IMR-90 (cell line): ENCODE results near the gene WHRN. TPM values are rescaled to one million over a fixed set of nuclear protein-coding genes. Genes with fewer than 3 reads are reported as not detected.

ENCODE experiments used
- ATAC-seq: fragments of 200-7000 bp; cut with Tn5 transposase; 2 replicates; pipeline ENCODE4 v1.9.1; 2020; ENCODE audit warnings: low read depth, mild to moderate bottlenecking, moderate library complexity
- BruUV-seq: library from RNA; stranded (reverse); fragments of 400-500 nt; replicated peaks from 2 replicates; lab custom pipeline; 2021; lab: Mats Ljungman, UMichigan
- CTCF ChIA-PET: fragments of 300-600 bp; formaldehyde crosslinking; extraction: SDS; loops from one replicate; lab custom pipeline; 2021; ENCODE audit warnings: antibody characterized with exemption; lab: Yijun Ruan, JAX
- POLR2A ChIA-PET: fragments of 300-600 bp; sonication (Branson Sonifier 250); formaldehyde crosslinking; loops from one replicate; lab custom pipeline; 2022; ENCODE audit warnings: antibody characterized with exemption; ENCODE audit not compliant: unreplicated experiment; lab: Charles Lee
- DNase-seq: peaks from one replicate; pipeline ENCODE4 v3.0.0; 2013
- H2AFZ ChIP-seq: replicated peaks from 2 replicates; pipeline ENCODE3; 2013; ENCODE audit warnings: low read length, mild to moderate bottlenecking; ENCODE audit not compliant: poor library complexity
- H2AK5ac ChIP-seq: 2 replicates; pipeline ENCODE4 v1.6.1; 2013; ENCODE audit warnings: low read depth, low read length, inconsistent platforms
- H2AK9ac ChIP-seq: replicated peaks from 2 replicates; pipeline ENCODE3; 2013; ENCODE audit warnings: mild to moderate bottlenecking, low read depth, low read length, moderate library complexity; ENCODE audit not compliant: poor library complexity
- H2BK120ac ChIP-seq: 2 replicates; pipeline ENCODE4 v1.6.1; 2013; ENCODE audit warnings: low read depth, low read length, inconsistent platforms
- H2BK15ac ChIP-seq: 3 replicates; pipeline ENCODE4 v1.6.1; 2013; ENCODE audit warnings: low read depth, low read length, inconsistent platforms
- H2BK20ac ChIP-seq: 2 replicates; pipeline ENCODE4 v1.6.1; 2013; ENCODE audit warnings: low read depth, mild to moderate bottlenecking, inconsistent platforms, low read length, moderate library complexity
- H2BK5ac ChIP-seq: 2 replicates; pipeline ENCODE4 v1.6.1; 2013; ENCODE audit warnings: mild to moderate bottlenecking, low read depth, low read length, inconsistent platforms; ENCODE audit not compliant: poor library complexity, severe bottlenecking
- H3K14ac ChIP-seq: replicated peaks from 2 replicates; pipeline ENCODE4 v1.6.1; 2013; ENCODE audit warnings: low read depth, low read length, inconsistent platforms
- H3K18ac ChIP-seq: 2 replicates; pipeline ENCODE4 v1.6.1; 2013; ENCODE audit warnings: low read depth, low read length, control low read depth
- H3K23ac ChIP-seq: 2 replicates; pipeline ENCODE4 v1.6.1; 2013; ENCODE audit warnings: low read depth, low read length, inconsistent platforms
- H3K27ac ChIP-seq: 2 replicates; pipeline ENCODE4 v1.5.1; 2013; ENCODE audit warnings: mild to moderate bottlenecking, control low read depth, low read length; ENCODE audit not compliant: insufficient read depth
- H3K27me3 ChIP-seq: 2 replicates; pipeline ENCODE4 v1.6.1; 2013; ENCODE audit warnings: low read length; ENCODE audit not compliant: control insufficient read depth, insufficient read depth
- H3K36me3 ChIP-seq: 2 replicates; pipeline ENCODE4 v1.6.1; 2013; ENCODE audit warnings: low read length, mixed read lengths; ENCODE audit not compliant: control insufficient read depth, insufficient read depth
- H3K4ac ChIP-seq: 2 replicates; pipeline ENCODE4 v1.6.1; 2013; ENCODE audit warnings: low read depth, low read length, inconsistent platforms
- H3K4me1 ChIP-seq: 2 replicates; pipeline ENCODE4 v1.6.1; 2013; ENCODE audit warnings: low read length, mixed read lengths; ENCODE audit not compliant: control insufficient read depth, insufficient read depth
- H3K4me2 ChIP-seq: 2 replicates; pipeline ENCODE4 v1.6.1; 2013; ENCODE audit warnings: low read depth, mild to moderate bottlenecking, control low read depth, low read length, moderate library complexity
- H3K4me3 ChIP-seq: 2 replicates; pipeline ENCODE4 v1.5.1; 2013; ENCODE audit warnings: low read depth, mild to moderate bottlenecking, control low read depth, low read length, moderate library complexity; ENCODE audit not compliant: insufficient read depth
- H3K56ac ChIP-seq: 2 replicates; pipeline ENCODE4 v1.6.1; 2013; ENCODE audit warnings: low read length, inconsistent platforms; ENCODE audit not compliant: insufficient read depth; ENCODE audit errors: extremely low read depth
- H3K79me1 ChIP-seq, 2 experiments: 2 replicates each; pipeline ENCODE4 v1.6.1; 2013; ENCODE audit warnings: low read length in 2 of 2, inconsistent platforms in 1 of 2, low read depth in 1 of 2
- H3K9ac ChIP-seq: 2 replicates; pipeline ENCODE4 v1.6.1; 2013; ENCODE audit warnings: low read depth, low read length, control low read depth
- H3K9me1 ChIP-seq: 2 replicates; pipeline ENCODE4 v1.6.1; 2013; ENCODE audit warnings: low read length, inconsistent platforms; ENCODE audit not compliant: insufficient read depth
- H3K9me3 ChIP-seq: 2 replicates; pipeline ENCODE4 v1.6.1; 2013; ENCODE audit warnings: low read length; ENCODE audit not compliant: control insufficient read depth, insufficient read depth
- H4K20me1 ChIP-seq: 2 replicates; pipeline ENCODE4 v1.6.1; 2013; ENCODE audit warnings: low read length, inconsistent platforms; ENCODE audit not compliant: insufficient read depth
- H4K5ac ChIP-seq: 2 replicates; pipeline ENCODE4 v1.6.1; 2013; ENCODE audit warnings: mild to moderate bottlenecking, low read depth, low read length, control low read depth
- H4K8ac ChIP-seq, 2 experiments: 2 replicates each; pipeline ENCODE4 v1.6.1; 2013; ENCODE audit warnings: low read depth in 2 of 2, low read length in 2 of 2, control low read depth in 1 of 2, inconsistent platforms in 1 of 2
- H4K91ac ChIP-seq: 2 replicates; pipeline ENCODE4 v1.6.1; 2013; ENCODE audit warnings: low read depth, low read length, inconsistent platforms; ENCODE audit not compliant: insufficient read depth
- WGBS, 2 experiments: methylation state at CpG; one replicate each; pipeline versions ENCODE4 v1.1.5 to v1.1.7; 2013; ENCODE audit warnings: missing lambda C conversion rate in 2 of 2; ENCODE audit not compliant: insufficient read length in 1 of 2; ENCODE audit errors: extremely low coverage in 2 of 2; 5-methylcytosine and 5-hydroxymethylcytosine counted together
- dilution Hi-C: fragments of 300-500 bp; cut with HindIII; formaldehyde crosslinking; loops from one replicate; pipeline ENCODE4 v1.14.3; 2018; ENCODE audit warnings: low sequenced_read_pairs; ENCODE audit not compliant: unreplicated experiment
- in situ Hi-C: fragments of 300-500 bp; cut with MboI; formaldehyde crosslinking; loops from 3 replicates; pipeline ENCODE4 v1.14.3; 2019; ENCODE audit warnings: low sequenced_read_pairs, inconsistent platforms, mixed read lengths
- intact Hi-C: fragments of 100-400 bp; cut with micrococcal nuclease; formaldehyde crosslinking; loops from 2 replicates; pipeline ENCODE4 v1.10.0; 2022
- polyA plus RNA-seq, 3 experiments: library from polyadenylated mRNA; depleted of rRNA; stranded (reverse); fragments of >200 nt; gene quantifications; 2 replicates each; pipeline ENCODE4 v1.2.3, GENCODE V29; 2012; ENCODE audit warnings: low replicate concordance in 1 of 3
- total RNA-seq: library from RNA; depleted of rRNA; stranded (reverse); fragments of >200 nt; gene quantifications from 2 replicates; pipeline ENCODE4 v1.2.3, GENCODE V29; 2012
- TF ChIP-seq, protein P1 (sequence below): fragments of 150-350 bp; IDR thresholded peaks from 2 replicates; pipeline ENCODE4 v1.6.1; 2017; ENCODE audit warnings: mild to moderate bottlenecking, antibody characterized with exemption, low read length, low read depth

WHRN gene
- total and polyA plus RNA-seq, 2 of the 4 experiments (the other 2 are of a cell fraction), result 0.18 to 2.6 TPM

DNA sequence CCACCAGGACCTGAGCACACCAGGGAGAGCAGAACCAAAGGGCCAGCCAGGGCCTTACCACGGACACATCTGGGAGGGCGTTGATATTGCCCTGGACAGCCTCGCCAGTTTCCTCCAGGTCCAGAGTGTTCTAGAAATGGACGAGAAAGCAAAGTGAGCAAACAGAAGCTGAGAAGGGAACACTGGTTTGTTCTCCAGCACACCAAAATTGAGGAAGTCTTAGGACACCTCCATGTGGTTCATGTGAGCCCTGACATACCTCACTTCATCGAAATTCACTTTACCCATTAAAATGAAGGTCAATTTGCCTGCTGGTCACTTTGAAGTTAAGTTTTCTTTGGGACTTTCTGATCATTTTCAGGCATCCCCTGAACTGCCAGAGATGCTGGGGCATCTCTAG, 97.4 kb downstream of the WHRN start:
- in situ Hi-C loops, result loop anchor here (5.0 to 10.0 kb wide), 3 partner anchors 239 to 497 kb away; no protein-coding TSS in a partner anchor
- Histone ChIP-seq H2AK5ac (no peak overlapping the region), H2BK120ac (no peak overlapping the region), H3K27me3 (peaks cover 8% of the 10 kb centered on the region; the same call in 1 of the 2 replicates), H2BK15ac (no peak overlapping the region), H3K4me1 (no peaks in the 10 kb centered on the region), H2BK5ac (no peak overlapping the region), H3K79me1 (no peaks in the 10 kb centered on the region), H3K9ac (no peak overlapping the region), H3K9me1 (no peaks in the 10 kb centered on the region), H4K5ac (no peak overlapping the region), H3K9me3 (no peaks in the 10 kb centered on the region), H3K23ac (no peak overlapping the region), H2BK20ac (no peak overlapping the region), H3K14ac (no peak overlapping the region), H3K4ac (no peak overlapping the region), H4K91ac (no peak overlapping the region), H3K4me2 (no peak overlapping the region), H4K8ac (no peak overlapping the region), H3K4me3 (no peak overlapping the region), H4K20me1 (0 out of 2 replicates have a peak, but pooled peaks cover 4% of the 10 kb centered on the region), H3K27ac (no peak overlapping the region), H2AFZ (no peak overlapping the region), H3K36me3 (no peaks in the 10 kb centered on the region), H3K18ac (no peak overlapping the region), H3K56ac (no peak overlapping the region), H2AK9ac (no peak overlapping the region)
- DNase-seq (no peak), ATAC-seq (no peak)
- ChIA-PET CTCF (interaction anchor here (0.7 to 1.2 kb wide), 2 partner anchors 9 to 246 kb away, joined by 3 read pairs; no protein-coding TSS in a partner anchor), POLR2A (no interaction called here)
- BruUV-seq, result no TSS peak
- 70% methylated on average over 2 of the region's 5 CpGs; no CpG with 5 or more reads in 1 of the 2 experiments for WGBS, 2 experiments
- intact Hi-C loops, result loop anchor here (5.0 to 10.0 kb wide), 3 partner anchors 179 to 497 kb away; partner anchors contain the start of gene ATP6V1G1
- dilution Hi-C loops, result no loop called here
- TF ChIP-seq, protein P1, sequence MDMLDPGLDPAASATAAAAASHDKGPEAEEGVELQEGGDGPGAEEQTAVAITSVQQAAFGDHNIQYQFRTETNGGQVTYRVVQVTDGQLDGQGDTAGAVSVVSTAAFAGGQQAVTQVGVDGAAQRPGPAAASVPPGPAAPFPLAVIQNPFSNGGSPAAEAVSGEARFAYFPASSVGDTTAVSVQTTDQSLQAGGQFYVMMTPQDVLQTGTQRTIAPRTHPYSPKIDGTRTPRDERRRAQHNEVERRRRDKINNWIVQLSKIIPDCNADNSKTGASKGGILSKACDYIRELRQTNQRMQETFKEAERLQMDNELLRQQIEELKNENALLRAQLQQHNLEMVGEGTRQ, result no peak
